ENCODE data around the gene ARHGAP29.
"Not testable (repeated sequence)": the region's sequence is repeated elsewhere in the genome, so short reads cannot be mapped to it uniquely, and the experiment has no call there.

DNA sequence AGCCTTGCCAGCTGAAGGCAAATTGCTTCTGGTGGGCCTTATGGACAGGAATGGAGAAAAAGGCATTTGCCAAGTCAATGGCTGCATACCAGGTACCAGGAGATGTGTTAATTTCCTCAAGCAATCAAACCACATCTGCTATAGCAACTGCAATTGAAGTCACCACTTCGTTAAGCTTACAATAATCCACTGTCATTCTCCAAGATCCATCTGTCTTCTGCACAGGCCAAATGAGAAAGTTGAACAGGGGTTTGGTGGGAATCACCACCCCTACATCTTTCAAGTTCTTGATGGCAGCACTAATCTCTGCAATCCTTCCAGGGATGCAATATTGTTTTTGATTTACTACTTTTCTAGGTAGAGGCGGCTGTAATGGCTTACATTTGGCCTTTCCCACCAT, 72.5 kb downstream of the ARHGAP29 start:
- TF ChIP-seq, protein P1, sequence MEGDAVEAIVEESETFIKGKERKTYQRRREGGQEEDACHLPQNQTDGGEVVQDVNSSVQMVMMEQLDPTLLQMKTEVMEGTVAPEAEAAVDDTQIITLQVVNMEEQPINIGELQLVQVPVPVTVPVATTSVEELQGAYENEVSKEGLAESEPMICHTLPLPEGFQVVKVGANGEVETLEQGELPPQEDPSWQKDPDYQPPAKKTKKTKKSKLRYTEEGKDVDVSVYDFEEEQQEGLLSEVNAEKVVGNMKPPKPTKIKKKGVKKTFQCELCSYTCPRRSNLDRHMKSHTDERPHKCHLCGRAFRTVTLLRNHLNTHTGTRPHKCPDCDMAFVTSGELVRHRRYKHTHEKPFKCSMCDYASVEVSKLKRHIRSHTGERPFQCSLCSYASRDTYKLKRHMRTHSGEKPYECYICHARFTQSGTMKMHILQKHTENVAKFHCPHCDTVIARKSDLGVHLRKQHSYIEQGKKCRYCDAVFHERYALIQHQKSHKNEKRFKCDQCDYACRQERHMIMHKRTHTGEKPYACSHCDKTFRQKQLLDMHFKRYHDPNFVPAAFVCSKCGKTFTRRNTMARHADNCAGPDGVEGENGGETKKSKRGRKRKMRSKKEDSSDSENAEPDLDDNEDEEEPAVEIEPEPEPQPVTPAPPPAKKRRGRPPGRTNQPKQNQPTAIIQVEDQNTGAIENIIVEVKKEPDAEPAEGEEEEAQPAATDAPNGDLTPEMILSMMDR (tag by site-specific recombination; IDR thresholded peaks at IDR 0.05) = not testable (repeated sequence)
- TF ChIP-seq ZNF366 (tag by site-specific recombination; conservative IDR thresholded peaks at IDR 0.05); ZNF335 (tag by site-specific recombination; conservative IDR thresholded peaks at IDR 0.05); HOXA7 (CRISPR knock-in tag; IDR thresholded peaks at IDR 0.05; ENCODE audit: borderline replicate concordance); ZSCAN30 (tag by site-specific recombination; IDR thresholded peaks at IDR 0.05); ZNF274 (IDR thresholded peaks at IDR 0.05; ENCODE audit: low read length); ZNF274 (tag by site-specific recombination; IDR thresholded peaks at IDR 0.05; ENCODE audit: borderline replicate concordance); ZNF423 (tag by site-specific recombination; IDR thresholded peaks at IDR 0.05); ZFP41 (tag by site-specific recombination; IDR thresholded peaks at IDR 0.05; ENCODE audit: borderline replicate concordance): not testable (repeated sequence)
- TF ChIP-seq, protein P2, sequence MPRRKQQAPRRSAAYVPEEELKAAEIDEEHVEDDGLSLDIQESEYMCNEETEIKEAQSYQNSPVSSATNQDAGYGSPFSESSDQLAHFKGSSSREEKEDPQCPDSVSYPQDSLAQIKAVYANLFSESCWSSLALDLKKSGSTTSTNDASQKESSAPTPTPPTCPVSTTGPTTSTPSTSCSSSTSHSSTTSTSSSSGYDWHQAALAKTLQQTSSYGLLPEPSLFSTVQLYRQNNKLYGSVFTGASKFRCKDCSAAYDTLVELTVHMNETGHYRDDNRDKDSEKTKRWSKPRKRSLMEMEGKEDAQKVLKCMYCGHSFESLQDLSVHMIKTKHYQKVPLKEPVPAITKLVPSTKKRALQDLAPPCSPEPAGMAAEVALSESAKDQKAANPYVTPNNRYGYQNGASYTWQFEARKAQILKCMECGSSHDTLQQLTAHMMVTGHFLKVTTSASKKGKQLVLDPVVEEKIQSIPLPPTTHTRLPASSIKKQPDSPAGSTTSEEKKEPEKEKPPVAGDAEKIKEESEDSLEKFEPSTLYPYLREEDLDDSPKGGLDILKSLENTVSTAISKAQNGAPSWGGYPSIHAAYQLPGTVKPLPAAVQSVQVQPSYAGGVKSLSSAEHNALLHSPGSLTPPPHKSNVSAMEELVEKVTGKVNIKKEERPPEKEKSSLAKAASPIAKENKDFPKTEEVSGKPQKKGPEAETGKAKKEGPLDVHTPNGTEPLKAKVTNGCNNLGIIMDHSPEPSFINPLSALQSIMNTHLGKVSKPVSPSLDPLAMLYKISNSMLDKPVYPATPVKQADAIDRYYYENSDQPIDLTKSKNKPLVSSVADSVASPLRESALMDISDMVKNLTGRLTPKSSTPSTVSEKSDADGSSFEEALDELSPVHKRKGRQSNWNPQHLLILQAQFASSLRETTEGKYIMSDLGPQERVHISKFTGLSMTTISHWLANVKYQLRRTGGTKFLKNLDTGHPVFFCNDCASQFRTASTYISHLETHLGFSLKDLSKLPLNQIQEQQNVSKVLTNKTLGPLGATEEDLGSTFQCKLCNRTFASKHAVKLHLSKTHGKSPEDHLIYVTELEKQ (tag by site-specific recombination; IDR thresholded peaks at IDR 0.05; ENCODE audit: borderline replicate concordance) = not testable (repeated sequence)
- TF ChIP-seq, protein P3, sequence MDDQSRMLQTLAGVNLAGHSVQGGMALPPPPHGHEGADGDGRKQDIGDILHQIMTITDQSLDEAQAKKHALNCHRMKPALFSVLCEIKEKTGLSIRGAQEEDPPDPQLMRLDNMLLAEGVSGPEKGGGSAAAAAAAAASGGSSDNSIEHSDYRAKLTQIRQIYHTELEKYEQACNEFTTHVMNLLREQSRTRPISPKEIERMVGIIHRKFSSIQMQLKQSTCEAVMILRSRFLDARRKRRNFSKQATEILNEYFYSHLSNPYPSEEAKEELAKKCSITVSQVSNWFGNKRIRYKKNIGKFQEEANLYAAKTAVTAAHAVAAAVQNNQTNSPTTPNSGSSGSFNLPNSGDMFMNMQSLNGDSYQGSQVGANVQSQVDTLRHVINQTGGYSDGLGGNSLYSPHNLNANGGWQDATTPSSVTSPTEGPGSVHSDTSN (CRISPR knock-in tag; IDR thresholded peaks at IDR 0.05) = not testable (repeated sequence)

Measured in HEK293 (cell line).